T-helper 22 cell (primary cell): ENCODE measurements around the gene SPATA33.

Source experiments
- DNase-seq: peaks from one replicate; pipeline ENCODE4 v3.0.0-alpha.2; 2020; ENCODE audit warnings: low read depth

SPATA33 gene

GRCh38 chr16:89709716-89710432, 52.2 kb downstream of the SPATA33 start:
- no peak for DNase-seq

- DNase-seq = no peak
These were observed 53.3 kb downstream of the SPATA33 start for GRCh38 chr16:89710709-89711564.

- peak; percentile 45 for DNase-seq
These were observed 54.1 kb downstream of the SPATA33 start for GRCh38 chr16:89711601-89712273.

GRCh38 chr16:89712274-89712781, 54.7 kb downstream of the SPATA33 start:
- DNase-seq = no peak

DNA sequence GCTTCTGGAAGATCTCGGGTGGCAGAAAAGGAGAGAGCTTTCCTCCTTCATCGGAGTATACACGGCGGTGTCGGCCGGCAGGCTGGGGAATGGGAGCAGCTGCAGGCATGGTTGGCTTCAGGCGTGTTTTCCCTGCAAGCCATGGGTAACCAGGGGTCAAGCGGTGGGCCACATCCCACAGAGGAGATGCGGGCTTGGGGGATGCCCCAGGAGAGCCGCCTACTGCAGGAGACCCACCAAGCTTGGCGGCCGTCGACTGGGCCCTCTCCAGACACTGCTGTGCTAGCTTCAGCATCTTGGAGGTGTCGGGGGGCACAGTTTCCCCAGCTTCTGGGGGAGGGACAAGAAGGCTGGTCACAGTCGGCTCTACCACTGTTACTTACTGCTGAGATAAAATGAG, 58.9 kb downstream of the SPATA33 start:
- no peak for DNase-seq

DNA sequence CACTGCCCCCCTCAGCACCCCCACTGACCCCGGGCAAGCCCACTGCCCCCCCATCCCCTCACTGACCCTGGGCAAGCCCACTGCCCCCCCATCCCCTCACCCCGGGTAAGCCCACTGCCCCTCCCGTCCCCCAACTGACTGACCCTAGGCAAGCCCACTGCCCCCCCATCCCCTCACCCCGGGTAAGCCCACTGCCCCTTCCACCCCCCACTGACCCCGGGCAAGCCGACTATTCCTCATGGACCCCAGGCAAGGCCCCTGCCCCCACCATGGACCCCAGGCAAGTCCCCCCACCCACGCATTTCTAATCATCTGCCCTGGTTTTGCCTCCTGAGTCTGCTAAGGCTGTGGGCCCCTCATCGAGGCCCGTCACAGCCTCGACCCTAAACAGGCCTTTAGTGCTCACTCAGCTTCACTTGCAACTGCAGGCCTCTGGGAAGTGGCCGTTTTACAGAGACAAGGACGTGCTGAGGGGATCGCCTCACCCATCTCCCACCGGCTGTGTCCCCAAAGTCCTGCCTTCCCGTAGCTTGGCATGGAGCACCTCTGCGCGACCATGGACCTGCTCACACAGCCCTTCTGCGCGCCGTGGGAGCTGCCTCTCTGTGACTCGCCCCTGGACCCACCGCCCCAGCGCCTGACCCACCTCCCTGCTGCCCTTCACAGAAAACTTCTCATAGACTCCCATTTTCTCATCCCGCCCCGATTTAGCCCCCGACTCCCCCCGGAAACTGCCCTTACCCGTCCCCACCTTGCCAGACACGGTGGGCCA, 59.5 kb downstream of the SPATA33 start:
- DNase-seq = no peak

- DNase-seq = no peak
These were observed 60.3 kb downstream of the SPATA33 start for GRCh38 chr16:89717688-89718505.
